HG03558 (cell line): ENCODE results near the gene OVCH2.

Experiments used
- ATAC-seq: cut with Tn5 transposase; IDR thresholded peaks from one replicate; pipeline ENCODE4 v1.9.1; 2021; ENCODE audit warnings: moderate number of reproducible peaks; ENCODE audit not compliant: unreplicated experiment; ENCODE audit errors: extremely low read depth

The OVCH2 gene

GRCh38 chr11:7643314-7643713 is 63.0 kb downstream of the OVCH2 start:
- no peak for ATAC-seq

GRCh38 chr11:7642747-7643146 is 63.5 kb downstream of the OVCH2 start:
- ATAC-seq = no peak

GRCh38 chr11:7640816-7641215 is 65.5 kb downstream of the OVCH2 start:
- ATAC-seq = no peak

GRCh38 chr11:7639643-7640025 is 66.6 kb downstream of the OVCH2 start:
- no peak for ATAC-seq
